GM18870 (cell line): Measurements from ENCODE around the gene LY6G6C.

ENCODE experiments used
- ATAC-seq: cut with Tn5 transposase; IDR thresholded peaks from one replicate; pipeline ENCODE4 v1.9.1; 2021; ENCODE audit warnings: moderate library complexity; ENCODE audit not compliant: unreplicated experiment

The LY6G6C gene

GRCh38 chr6:31742894-31743293, 21.3 kb upstream of the LY6G6C start:
- ATAC-seq, result no peak

GRCh38 chr6:31741815-31742214, 20.3 kb upstream of the LY6G6C start:
- ATAC-seq, result no peak

GRCh38 chr6:31740397-31741223, 19.1 kb upstream of the LY6G6C start:
- ATAC-seq, result no peak

GRCh38 chr6:31739639-31740396, 18.3 kb upstream of the LY6G6C start, which contains the start of gene MSH5:
Gene MSH5 (plus strand): TSS chr6:31740005. CDS start chr6:31740467, 462 bp downstream.
- peak; percentile 67 for ATAC-seq

- no peak for ATAC-seq
These were observed 16.7 kb upstream of the LY6G6C start for GRCh38 chr6:31737991-31738979.

GRCh38 chr6:31737315-31737990, 15.9 kb upstream of the LY6G6C start:
- no peak for ATAC-seq

GRCh38 chr6:31736768-31737314, 15.3 kb upstream of the LY6G6C start:
- ATAC-seq, result no peak

- no peak for ATAC-seq
These were observed 14.6 kb upstream of the LY6G6C start, which contains the start of gene CLIC1 for GRCh38 chr6:31736021-31736767. Gene CLIC1 (minus strand): TSS chr6:31736530. CDS start chr6:31736300, 230 bp downstream.

- no peak for ATAC-seq
These were observed 13.4 kb upstream of the LY6G6C start for GRCh38 chr6:31734821-31735406.

- ATAC-seq, result no peak
These were observed 12.8 kb upstream of the LY6G6C start for GRCh38 chr6:31734247-31734820.

GRCh38 chr6:31733734-31734133, 12.2 kb upstream of the LY6G6C start:
- ATAC-seq, result no peak

- no peak for ATAC-seq
These were observed 10.5 kb upstream of the LY6G6C start for GRCh38 chr6:31732029-31732428.

- no peak for ATAC-seq
These were observed 9.1 kb upstream of the LY6G6C start for GRCh38 chr6:31730631-31731086.

GRCh38 chr6:31729979-31730630, 8.6 kb upstream of the LY6G6C start:
- no peak for ATAC-seq

- no peak for ATAC-seq
These were observed 8.0 kb upstream of the LY6G6C start for GRCh38 chr6:31729515-31729978.

GRCh38 chr6:31728767-31729514, 7.4 kb upstream of the LY6G6C start, which contains the start of gene DDAH2:
Gene DDAH2 (minus strand): TSS chr6:31729299. CDS start chr6:31729161, 138 bp downstream.
- no peak for ATAC-seq
